ENCODE measurements around the gene DSE.

DNA sequence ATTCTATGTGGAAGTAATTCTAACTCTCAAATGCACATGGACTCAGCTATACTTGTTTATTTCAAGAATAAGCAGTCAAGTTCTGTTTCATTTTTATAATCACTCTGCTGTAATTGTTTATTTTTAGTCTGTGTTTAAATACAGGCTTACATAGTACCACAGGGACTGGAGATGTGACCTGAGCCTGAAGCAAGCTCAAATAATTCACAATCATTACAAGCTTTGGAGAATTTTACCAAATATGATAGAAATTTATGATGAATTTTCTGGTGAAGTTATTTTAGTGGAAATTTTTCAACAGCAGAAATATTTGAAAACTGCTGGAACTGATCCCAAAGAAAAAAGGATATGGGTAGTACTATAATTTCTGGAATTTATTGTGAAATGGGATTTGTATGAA lies 41.6 kb upstream of the DSE start:
- TF ChIP-seq, protein P1, sequence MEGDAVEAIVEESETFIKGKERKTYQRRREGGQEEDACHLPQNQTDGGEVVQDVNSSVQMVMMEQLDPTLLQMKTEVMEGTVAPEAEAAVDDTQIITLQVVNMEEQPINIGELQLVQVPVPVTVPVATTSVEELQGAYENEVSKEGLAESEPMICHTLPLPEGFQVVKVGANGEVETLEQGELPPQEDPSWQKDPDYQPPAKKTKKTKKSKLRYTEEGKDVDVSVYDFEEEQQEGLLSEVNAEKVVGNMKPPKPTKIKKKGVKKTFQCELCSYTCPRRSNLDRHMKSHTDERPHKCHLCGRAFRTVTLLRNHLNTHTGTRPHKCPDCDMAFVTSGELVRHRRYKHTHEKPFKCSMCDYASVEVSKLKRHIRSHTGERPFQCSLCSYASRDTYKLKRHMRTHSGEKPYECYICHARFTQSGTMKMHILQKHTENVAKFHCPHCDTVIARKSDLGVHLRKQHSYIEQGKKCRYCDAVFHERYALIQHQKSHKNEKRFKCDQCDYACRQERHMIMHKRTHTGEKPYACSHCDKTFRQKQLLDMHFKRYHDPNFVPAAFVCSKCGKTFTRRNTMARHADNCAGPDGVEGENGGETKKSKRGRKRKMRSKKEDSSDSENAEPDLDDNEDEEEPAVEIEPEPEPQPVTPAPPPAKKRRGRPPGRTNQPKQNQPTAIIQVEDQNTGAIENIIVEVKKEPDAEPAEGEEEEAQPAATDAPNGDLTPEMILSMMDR (conservative IDR thresholded peaks at IDR 0.05 in 1 of 2, IDR thresholded peaks at IDR 0.05 in 1 of 2; ENCODE audit: low read depth in 1 of 2, low read length in 2 of 2) = no peak
- no peak for TF ChIP-seq EZH2 (IDR thresholded peaks at IDR 0.05; ENCODE audit: low read length, missing control alignments)
